Trophoblast cell (in vitro differentiated cells and primary cell): ENCODE measurements around the gene MCF2L.

Source experiments
- DNase-seq, 2 donors: peaks; one replicate each; pipeline ENCODE4 v3.0.0-alpha.2; 2016
- H2AFZ ChIP-seq: 2 replicates; pipeline ENCODE4 v1.6.1; 2013; ENCODE audit warnings: low read length, moderate library complexity, mild to moderate bottlenecking; ENCODE audit not compliant: insufficient read depth, poor library complexity
- H2AK5ac ChIP-seq: 2 replicates; pipeline ENCODE4 v1.6.1; 2013; ENCODE audit warnings: mild to moderate bottlenecking, low read length
- H2BK120ac ChIP-seq: 2 replicates; pipeline ENCODE4 v1.6.1; 2013; ENCODE audit warnings: low read length, mild to moderate bottlenecking, moderate library complexity; ENCODE audit not compliant: insufficient read depth, poor library complexity
- H2BK12ac ChIP-seq: 2 replicates; pipeline ENCODE4 v1.6.1; 2013; ENCODE audit warnings: mild to moderate bottlenecking, low read length, moderate library complexity
- H2BK5ac ChIP-seq: 2 replicates; pipeline ENCODE4 v1.6.1; 2013; ENCODE audit warnings: low read length, low read depth, moderate library complexity, mild to moderate bottlenecking; ENCODE audit not compliant: poor library complexity
- H3K14ac ChIP-seq: 2 replicates; pipeline ENCODE4 v1.6.1; 2013; ENCODE audit warnings: mild to moderate bottlenecking, low read length
- H3K18ac ChIP-seq: 2 replicates; pipeline ENCODE4 v1.6.1; 2013; ENCODE audit warnings: mild to moderate bottlenecking, low read length
- H3K23ac ChIP-seq: 2 replicates; pipeline ENCODE4 v1.6.1; 2013; ENCODE audit warnings: low read length
- H3K27ac ChIP-seq: 2 replicates; pipeline ENCODE4 v1.5.1; 2013; ENCODE audit warnings: low read depth, mild to moderate bottlenecking, inconsistent platforms, low read length, moderate library complexity
- H3K27me3 ChIP-seq: 2 replicates; pipeline ENCODE4 v1.6.1; 2013; ENCODE audit warnings: inconsistent platforms, mild to moderate bottlenecking, low read length, moderate library complexity; ENCODE audit not compliant: insufficient read depth
- H3K36me3 ChIP-seq, 2 experiments: 1 replicate in 1 of 2; 2 replicates in 1 of 2; pipeline ENCODE4 v1.6.1; 2013; ENCODE audit warnings: low read length in 2 of 2, mild to moderate bottlenecking in 2 of 2, moderate library complexity in 1 of 2; ENCODE audit not compliant: insufficient read depth in 2 of 2, control insufficient read depth in 1 of 2
- H3K4ac ChIP-seq: 2 replicates; pipeline ENCODE4 v1.6.1; 2013; ENCODE audit warnings: low read depth, mild to moderate bottlenecking, low read length, moderate library complexity
- H3K4me1 ChIP-seq, 2 experiments: 1 replicate in 1 of 2; 2 replicates in 1 of 2; pipeline ENCODE4 v1.6.1; 2013; ENCODE audit warnings: low read length in 2 of 2, mild to moderate bottlenecking in 2 of 2, moderate library complexity in 1 of 2; ENCODE audit not compliant: insufficient read depth in 2 of 2, control insufficient read depth in 1 of 2
- H3K4me2 ChIP-seq: 2 replicates; pipeline ENCODE4 v1.6.1; 2013; ENCODE audit warnings: inconsistent platforms, mild to moderate bottlenecking, low read length, moderate library complexity
- H3K4me3 ChIP-seq: 2 replicates; pipeline ENCODE4 v1.5.1; 2013; ENCODE audit warnings: mild to moderate bottlenecking, low read depth, low read length, inconsistent platforms
- H3K79me1 ChIP-seq: one replicate; pipeline ENCODE4 v1.6.1; 2013; ENCODE audit warnings: low read length
- H3K79me2 ChIP-seq: 2 replicates; pipeline ENCODE4 v1.6.1; 2013; ENCODE audit warnings: low read length, mild to moderate bottlenecking; ENCODE audit not compliant: control insufficient read depth, insufficient read depth, poor library complexity
- H3K9ac ChIP-seq: 2 replicates; pipeline ENCODE4 v1.6.1; 2013; ENCODE audit warnings: mild to moderate bottlenecking, low read length
- H3K9me3 ChIP-seq: 2 replicates; pipeline ENCODE4 v1.6.1; 2013; ENCODE audit warnings: low read depth, mild to moderate bottlenecking, control low read depth, inconsistent platforms, low read length; ENCODE audit not compliant: insufficient read depth
- H4K12ac ChIP-seq: 2 replicates; pipeline ENCODE4 v1.6.1; 2013; ENCODE audit warnings: low read depth, mild to moderate bottlenecking, low read length, moderate library complexity
- H4K8ac ChIP-seq: 2 replicates; pipeline ENCODE4 v1.6.1; 2013; ENCODE audit warnings: low read depth, mild to moderate bottlenecking, low read length, moderate library complexity
- H4K91ac ChIP-seq: one replicate; pipeline ENCODE4 v1.6.1; 2013; ENCODE audit warnings: low read depth, mild to moderate bottlenecking, low read length, moderate library complexity
- WGBS: extraction: QIAGEN DNeasy Blood & Tissue Kit; methylation state at CpG from one replicate; pipeline ENCODE4 v1.1.7; 2013; ENCODE audit warnings: missing lambda C conversion rate; ENCODE audit not compliant: insufficient read length, insufficient coverage; ENCODE audit errors: extremely low coverage; 5-methylcytosine and 5-hydroxymethylcytosine counted together

MCF2L gene

DNA sequence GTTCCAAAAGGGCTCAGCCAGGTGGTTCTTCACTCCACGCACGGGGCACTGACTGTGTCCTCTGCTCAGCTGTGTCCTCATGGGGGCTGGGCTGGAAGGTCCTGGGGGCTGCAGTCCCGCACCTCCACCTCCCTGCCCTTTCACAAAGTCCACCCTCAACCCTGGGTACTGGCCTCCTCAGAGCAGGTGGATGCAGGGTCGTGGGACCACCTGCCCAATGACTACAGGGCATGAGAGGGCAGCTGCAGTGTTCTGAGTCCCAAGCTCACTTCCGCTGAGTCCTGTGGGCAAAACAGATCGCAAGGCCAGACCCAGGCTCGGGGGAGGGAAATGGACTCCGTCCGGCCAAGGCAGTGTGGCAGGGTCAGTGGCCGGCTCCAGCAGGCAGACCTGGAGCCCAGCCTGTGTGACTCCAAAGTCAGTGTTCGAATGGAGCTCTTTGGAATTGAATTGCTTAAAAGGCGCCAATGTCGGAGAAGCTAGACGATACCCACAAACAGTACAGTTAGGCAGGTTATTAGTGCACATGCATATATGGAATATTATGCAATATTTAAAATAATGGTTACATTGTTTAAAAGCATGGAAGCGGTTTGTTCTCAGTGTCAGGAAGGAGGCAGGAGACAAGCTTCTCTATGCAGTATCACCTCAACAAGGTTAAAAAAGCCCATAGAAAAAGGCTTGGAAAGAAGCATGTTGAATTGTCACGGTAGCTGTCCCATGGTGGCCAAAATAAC, 54.8 kb downstream of the MCF2L start:
- H2BK120ac ChIP-seq, result no peak overlapping the region
- no peak overlapping the region for H2BK5ac ChIP-seq
- H4K8ac ChIP-seq, result no peak overlapping the region
- no peak overlapping the region for H3K18ac ChIP-seq
- peaks cover 4% of the 10 kb centered on the region for H3K27me3 ChIP-seq
- no peak overlapping the region for H3K4ac ChIP-seq
- H3K79me2 ChIP-seq, result no peaks in the 10 kb centered on the region
- H3K79me1 ChIP-seq, result peaks cover 2% of the 10 kb centered on the region
- H4K12ac ChIP-seq, result no peak overlapping the region
- no peaks in the 10 kb centered on the region for H3K36me3 ChIP-seq
- H3K14ac ChIP-seq, result no peak overlapping the region
- WGBS, result no CpG with 5 or more reads among the region's 16 CpGs
- H3K23ac ChIP-seq, result no peak overlapping the region
- no peak overlapping the region for H3K4me2 ChIP-seq
- H3K27ac ChIP-seq, result no peak overlapping the region
- H2AFZ ChIP-seq, result no peak overlapping the region
- H2AK5ac ChIP-seq, result no peak overlapping the region
- no peak overlapping the region for H3K9ac ChIP-seq
- H3K4me3 ChIP-seq, result no peak overlapping the region
- no peak overlapping the region for H2BK12ac ChIP-seq
- H3K9me3 ChIP-seq, result peaks cover 9% of the 10 kb centered on the region
- no peak overlapping the region for H4K91ac ChIP-seq
- no peak for DNase-seq
- H3K4me1 ChIP-seq, result peaks cover 21 to 26% of the 10 kb centered on the region in 2 experiments

DNA sequence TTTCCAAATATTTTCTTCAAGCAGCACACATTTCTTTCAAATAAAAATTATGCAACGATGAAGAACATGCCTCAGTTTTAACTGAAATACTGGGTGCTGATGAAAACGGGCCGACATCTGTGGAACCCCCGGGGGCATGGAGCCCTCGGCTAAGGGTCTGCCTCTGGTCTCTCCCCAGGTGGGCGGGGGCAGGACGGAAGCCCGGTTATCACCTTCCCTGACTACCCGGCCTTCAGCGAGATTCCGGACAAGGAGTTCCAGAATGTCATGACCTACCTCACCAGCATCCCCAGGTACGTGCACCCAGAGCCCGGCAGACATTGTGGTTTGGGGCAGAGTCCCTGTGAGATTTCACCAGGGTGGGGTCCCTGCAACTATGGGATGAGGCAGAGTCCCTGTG, 55.5 kb downstream of the MCF2L start:
- Histone ChIP-seq H2BK120ac (no peak overlapping the region), H3K27ac (no peak overlapping the region), H4K8ac (no peak overlapping the region), H4K91ac (no peak overlapping the region), H2BK5ac (no peak overlapping the region), H2AFZ (no peak overlapping the region), H3K18ac (no peak overlapping the region), H3K79me1 (peaks cover 2% of the 10 kb centered on the region), H4K12ac (no peak overlapping the region), H3K23ac (no peak overlapping the region), H3K9ac (no peak overlapping the region), H2AK5ac (no peak overlapping the region), H3K27me3 (peaks cover 4% of the 10 kb centered on the region), H3K4me1 (peaks cover 21 to 26% of the 10 kb centered on the region in 2 experiments), H3K4ac (no peak overlapping the region), H3K9me3 (peaks cover 9% of the 10 kb centered on the region), H3K79me2 (no peaks in the 10 kb centered on the region), H3K4me3 (no peak overlapping the region), H3K4me2 (no peak overlapping the region), H3K36me3 (no peaks in the 10 kb centered on the region), H3K14ac (no peak overlapping the region), H2BK12ac (no peak overlapping the region)
- DNase-seq, result no peak
- WGBS, result no CpG with 5 or more reads among the region's 13 CpGs

DNA sequence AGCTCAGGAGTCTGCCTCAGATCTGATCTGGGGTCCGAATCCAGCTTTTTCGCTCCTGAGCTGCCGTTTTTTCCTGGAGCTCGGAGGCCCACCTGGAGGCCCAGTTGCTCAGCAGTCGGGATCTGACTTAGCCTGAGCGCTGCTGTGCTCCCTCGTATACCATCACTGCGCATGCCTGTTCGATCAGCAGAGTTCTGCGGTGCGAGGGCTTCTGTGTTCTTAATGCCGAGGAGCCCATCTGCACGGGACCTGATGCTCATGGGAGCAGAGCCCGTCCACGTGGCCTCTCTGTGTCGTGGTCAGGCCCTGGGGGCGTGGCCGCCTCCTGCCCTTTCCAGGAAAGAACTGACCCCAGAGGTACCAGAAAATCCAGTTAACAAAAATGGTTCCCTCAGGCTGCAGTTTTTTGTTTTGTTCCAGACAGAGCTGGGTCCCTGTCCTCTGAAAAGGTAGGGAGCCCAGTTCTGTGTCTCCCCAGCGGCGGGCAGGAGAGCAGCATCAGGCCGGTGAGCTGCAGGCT, 57.4 kb downstream of the MCF2L start:
- H3K36me3 ChIP-seq, result no peaks in the 10 kb centered on the region
- H3K18ac ChIP-seq, result no peak overlapping the region
- no peak overlapping the region for H3K14ac ChIP-seq
- H3K4me2 ChIP-seq, result no peak overlapping the region
- no peak overlapping the region for H2AFZ ChIP-seq
- H4K8ac ChIP-seq, result no peak overlapping the region
- H3K27ac ChIP-seq, result no peak overlapping the region
- H3K4me3 ChIP-seq, result no peak overlapping the region
- peaks cover 4% of the 10 kb centered on the region for H3K9me3 ChIP-seq
- H3K79me2 ChIP-seq, result no peaks in the 10 kb centered on the region
- H3K4me1 ChIP-seq, result peaks cover 21 to 26% of the 10 kb centered on the region in 2 experiments
- no peak overlapping the region for H2BK12ac ChIP-seq
- peaks cover 2% of the 10 kb centered on the region for H3K79me1 ChIP-seq
- no peak overlapping the region for H2BK120ac ChIP-seq
- WGBS, result no CpG with 5 or more reads among the region's 21 CpGs
- no peak overlapping the region for H3K9ac ChIP-seq
- H2BK5ac ChIP-seq, result no peak overlapping the region
- no peak overlapping the region for H2AK5ac ChIP-seq
- H4K12ac ChIP-seq, result no peak overlapping the region
- no peak overlapping the region for H4K91ac ChIP-seq
- no peak overlapping the region for H3K4ac ChIP-seq
- peak in 1 of 2 donors; percentile 31 for DNase-seq
- H3K23ac ChIP-seq, result no peak overlapping the region
- H3K27me3 ChIP-seq, result no peaks in the 10 kb centered on the region

DNA sequence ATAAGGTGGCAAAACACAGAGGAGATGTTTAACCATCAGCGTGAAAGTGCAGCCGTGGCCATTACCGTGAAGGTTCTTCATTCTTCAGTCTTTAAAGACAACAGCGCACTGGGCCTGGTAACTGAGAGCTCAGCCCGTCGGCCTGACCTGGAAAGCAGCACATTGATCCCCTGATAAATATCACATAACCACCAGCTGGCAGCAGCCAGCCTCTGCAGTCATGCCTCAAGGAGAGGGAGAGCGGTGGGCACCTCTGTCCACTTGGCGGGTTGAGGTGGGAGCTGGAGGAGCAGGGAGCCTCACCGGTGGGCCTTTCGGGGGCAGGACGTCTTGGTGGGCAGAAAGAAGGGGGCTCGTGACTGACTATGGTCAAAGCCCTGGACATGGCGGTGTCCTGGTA, 58.1 kb downstream of the MCF2L start:
- no peak for DNase-seq
- H3K4me1 ChIP-seq, result peaks cover 21 to 26% of the 10 kb centered on the region in 2 experiments
- no peak overlapping the region for H3K4me3 ChIP-seq
- no peaks in the 10 kb centered on the region for H3K36me3 ChIP-seq
- WGBS, result no CpG with 5 or more reads among the region's 13 CpGs
- H3K4ac ChIP-seq, result no peak overlapping the region
- H3K27ac ChIP-seq, result no peak overlapping the region
- H3K18ac ChIP-seq, result no peak overlapping the region
- H2BK120ac ChIP-seq, result no peak overlapping the region
- H3K79me1 ChIP-seq, result peaks cover under 1% of the 10 kb centered on the region
- no peak overlapping the region for H2AK5ac ChIP-seq
- no peak overlapping the region for H3K23ac ChIP-seq
- no peaks in the 10 kb centered on the region for H3K79me2 ChIP-seq
- no peak overlapping the region for H2AFZ ChIP-seq
- H4K12ac ChIP-seq, result no peak overlapping the region
- H2BK12ac ChIP-seq, result no peak overlapping the region
- H3K4me2 ChIP-seq, result no peak overlapping the region
- H3K27me3 ChIP-seq, result no peaks in the 10 kb centered on the region
- peaks cover 4% of the 10 kb centered on the region for H3K9me3 ChIP-seq
- no peak overlapping the region for H4K91ac ChIP-seq
- no peak overlapping the region for H2BK5ac ChIP-seq
- no peak overlapping the region for H3K14ac ChIP-seq
- H3K9ac ChIP-seq, result no peak overlapping the region
- no peak overlapping the region for H4K8ac ChIP-seq
